Sciatic nerve (tissue), 2 donors: ENCODE results near the gene MBD1. TPM values are rescaled to one million over a fixed set of nuclear protein-coding genes. Genes with fewer than 3 reads are reported as not detected.
"Not testable (repeated sequence)": the region's sequence is repeated elsewhere in the genome, so short reads cannot be mapped to it uniquely, and the experiment has no call there.

Experiments
- ATAC-seq: fragments of 200-7000 bp; cut with Tn5 transposase; one replicate; pipeline ENCODE4 v1.9.1; 2020; ENCODE audit warnings: mild to moderate bottlenecking, moderate library complexity
- DNase-seq: peaks from one replicate; pipeline ENCODE4 v3.0.0-alpha.2; 2020; ENCODE audit warnings: low spot score
- intact Hi-C: fragments of 100-400 bp; cut with DNase I; formaldehyde crosslinking; loops from one replicate; pipeline ENCODE4 v1.14.2; 2022
- total RNA-seq: library from RNA; stranded (reverse); fragmentation: NEBNext Ultra II Directional; extraction: Animal tissue kit (Norgen Biotek cat#: 25700); gene quantifications from one replicate; pipeline ENCODE4 v1.2.1, GENCODE V29; 2021
- donor health status: DM: no; HTN: no; CAD: no.
- donor health status: DM: no; HTN: no; CAD: no.

The MBD1 gene
- total RNA-seq, 1 donor from 2014 or later, result 63.9 TPM

GRCh38 chr18:50276452-50276851 is 4.9 kb downstream of the MBD1 start:
- no peak for ATAC-seq
- no peak for DNase-seq
- intact Hi-C loops, result no loop called here

DNA sequence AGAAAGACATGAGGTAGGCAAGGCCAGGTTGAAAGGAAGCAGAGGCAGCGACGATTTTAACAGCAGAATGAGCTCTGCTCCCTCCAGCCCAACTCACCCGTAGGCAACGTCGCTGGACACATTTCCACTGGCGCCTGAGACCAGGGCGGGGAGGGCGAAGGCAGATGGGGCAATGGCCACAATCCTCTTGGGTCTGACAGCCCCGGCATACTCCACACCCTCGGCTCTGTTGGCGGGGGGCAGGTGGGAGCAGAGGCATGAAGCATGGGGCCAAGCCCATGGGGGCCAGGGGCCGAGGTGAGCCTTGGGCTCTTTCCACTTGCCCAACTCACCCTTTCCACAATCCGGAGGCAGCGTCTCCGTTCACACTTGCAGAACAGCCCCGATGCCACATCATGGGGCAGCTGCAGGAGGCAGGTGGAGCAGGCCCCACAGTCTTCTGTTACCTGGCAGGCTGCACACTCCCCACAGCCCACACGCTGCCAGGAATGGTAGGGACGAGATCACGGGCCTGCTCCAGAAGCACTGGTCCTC is 5.8 kb downstream of the MBD1 start:
- DNase-seq (no peak), ATAC-seq (no peak)
- intact Hi-C loops, result no loop called here

DNA sequence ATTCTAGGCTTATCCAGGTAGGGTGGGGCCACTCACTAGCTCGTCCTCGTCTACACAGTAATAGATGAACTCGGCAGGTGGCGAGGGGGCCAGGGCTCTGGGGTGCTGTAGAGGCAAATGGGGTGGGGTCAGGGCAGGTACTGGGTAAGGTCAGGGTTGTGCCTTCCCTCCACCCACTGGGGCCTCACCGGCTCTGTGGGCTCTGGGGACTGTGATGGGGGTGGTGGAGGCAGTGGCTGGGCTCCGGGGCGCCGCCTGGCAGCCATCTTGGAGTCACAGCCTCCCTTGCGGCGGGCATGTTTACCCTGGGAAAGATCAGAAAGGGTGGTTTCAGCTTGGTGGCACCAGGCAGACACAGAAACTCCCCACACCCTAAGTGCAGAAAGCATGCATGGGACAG is 6.4 kb downstream of the MBD1 start:
- DNase-seq, result no peak
- intact Hi-C loops, result no loop called here
- ATAC-seq, result no peak

- ATAC-seq, result no peak
- DNase-seq, result no peak
- intact Hi-C loops, result no loop called here
These were observed 7.3 kb downstream of the MBD1 start for GRCh38 chr18:50274044-50274442.

DNA sequence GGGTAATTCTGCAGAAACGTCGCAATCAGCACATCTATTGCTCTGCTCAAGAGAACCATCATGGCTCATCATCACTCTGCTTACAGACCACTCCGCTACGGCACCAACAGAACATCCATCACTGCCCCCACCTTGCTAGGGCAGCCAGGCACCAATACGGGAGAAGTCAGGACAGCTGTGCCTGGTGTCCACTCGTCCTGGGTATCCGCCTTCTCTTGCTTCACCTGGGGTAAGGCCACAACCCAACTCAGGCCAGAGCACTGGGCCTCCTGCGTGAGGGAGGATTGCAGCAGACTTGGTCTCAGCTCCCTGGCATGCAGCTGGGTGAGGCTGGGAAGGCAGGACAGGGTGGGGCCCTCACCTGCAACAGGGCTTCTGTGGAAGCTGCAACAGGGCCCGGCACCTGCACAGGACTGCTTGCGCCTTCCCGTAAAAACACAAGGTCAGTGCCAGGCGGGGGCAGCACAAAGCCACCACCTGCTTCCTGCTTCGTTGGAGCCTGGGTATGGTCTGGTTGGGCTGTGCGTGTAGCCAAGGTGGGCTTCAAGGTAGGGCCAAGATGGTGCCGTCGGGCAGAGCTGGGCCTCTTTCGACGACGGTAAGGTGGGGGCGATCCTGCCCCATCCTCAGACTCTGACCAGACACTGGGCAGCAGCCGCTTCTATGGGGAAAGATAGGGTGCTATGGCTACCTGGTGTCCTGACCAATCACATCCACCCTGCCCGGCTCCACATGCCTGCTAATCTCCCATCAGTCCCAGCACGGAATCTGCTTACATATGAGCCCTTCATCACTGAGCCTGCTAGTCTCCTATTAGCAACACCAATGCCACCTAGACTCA is 7.9 kb downstream of the MBD1 start:
- intact Hi-C loops, result no loop called here
- no peak for ATAC-seq
- DNase-seq, result no peak

DNA sequence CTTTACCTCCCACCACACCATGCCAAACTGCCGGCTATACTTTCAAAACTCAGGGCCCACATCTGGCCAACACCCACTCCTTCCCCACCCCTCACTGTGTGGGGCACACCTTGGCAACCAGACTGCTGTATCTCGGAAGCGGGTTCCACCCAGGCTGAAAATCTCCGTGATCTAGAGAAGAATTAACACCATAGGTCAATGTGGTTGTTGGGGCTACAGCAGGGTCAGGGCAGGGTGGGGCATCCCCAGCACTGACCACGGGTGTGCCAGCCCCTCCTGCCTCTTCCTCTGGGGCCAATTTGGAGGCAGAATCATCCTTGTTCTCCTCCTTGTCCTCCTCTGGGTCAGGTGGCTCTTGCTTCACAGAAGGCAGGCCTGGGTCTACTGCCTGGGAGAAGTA is 8.8 kb downstream of the MBD1 start:
- DNase-seq, result no peak
- intact Hi-C loops, result no loop called here
- no peak for ATAC-seq

DNA sequence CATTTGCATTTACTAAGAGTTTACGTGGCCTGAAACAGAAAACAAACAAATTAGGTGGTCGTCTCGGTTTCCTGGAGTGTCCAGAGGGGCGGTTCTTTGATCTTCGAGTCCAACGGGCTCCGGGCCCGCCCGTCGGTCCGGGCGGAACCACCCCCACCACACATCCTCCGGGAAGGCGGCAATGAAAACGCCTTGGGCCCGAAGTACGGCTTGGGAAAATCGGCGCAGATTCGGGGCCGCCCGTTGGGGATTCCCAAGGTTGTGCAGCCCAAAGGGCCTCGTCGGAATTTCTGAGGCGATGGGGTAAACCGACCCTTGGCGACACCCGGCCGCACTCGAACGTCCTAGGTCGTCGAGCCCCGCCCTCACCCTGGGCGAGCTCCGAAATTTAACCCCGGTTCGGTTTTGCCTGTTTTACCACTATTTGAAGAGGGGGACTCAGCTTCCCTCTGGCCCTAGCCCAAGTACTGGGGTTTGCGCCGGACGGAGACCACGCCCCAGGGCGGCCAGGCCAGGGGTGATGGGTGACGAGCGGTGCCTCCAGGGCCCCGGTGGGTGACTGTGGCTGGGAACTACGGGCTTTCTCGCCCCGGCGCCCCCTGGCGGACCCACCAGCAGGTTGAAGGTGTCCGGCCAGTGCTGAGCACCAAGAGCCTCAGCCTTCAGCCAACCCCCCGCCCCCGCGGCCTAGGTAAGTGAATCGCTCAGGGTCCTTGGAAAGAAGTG is 13.1 kb downstream of the MBD1 start:
- ATAC-seq (peak; percentile 87), DNase-seq (peak; percentile 91)
- intact Hi-C loops, result no loop called here

DNA sequence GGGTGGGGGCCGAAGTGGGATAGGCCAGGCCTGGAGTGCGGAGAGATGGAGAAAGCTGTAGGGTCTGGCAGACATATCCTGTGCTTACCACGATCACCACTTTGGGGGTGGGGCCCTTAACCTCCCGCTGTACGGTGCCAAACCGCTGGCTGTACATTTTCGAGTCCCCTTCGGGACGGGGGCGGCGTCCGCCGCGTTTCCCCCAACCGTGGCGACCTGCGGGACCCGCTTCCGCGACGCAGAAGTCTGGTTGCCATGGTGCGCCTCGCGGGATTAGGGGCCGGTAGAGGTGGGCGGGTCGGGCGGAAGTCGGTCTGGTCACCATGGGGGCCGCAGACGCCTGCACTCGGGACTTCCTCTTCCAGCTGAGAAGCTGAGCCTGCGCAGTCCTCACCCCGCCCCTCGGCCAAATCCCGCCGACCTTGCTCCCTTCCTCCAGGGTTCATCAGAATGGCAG is 15.0 kb downstream of the MBD1 start, which contains the start of gene CFAP53:
CFAP53 (minus strand) TSS at position 248 of the 457 bp plus-strand sequence; CDS start at position 157, 91 bp downstream.
- ATAC-seq (peak; percentile 99), DNase-seq (peak; percentile 95)
- intact Hi-C loops, result no loop called here

- intact Hi-C loops, result no loop called here
- DNase-seq (no peak), ATAC-seq (no peak)
These were observed 18.3 kb downstream of the MBD1 start for GRCh38 chr18:50262977-50263376.

DNA sequence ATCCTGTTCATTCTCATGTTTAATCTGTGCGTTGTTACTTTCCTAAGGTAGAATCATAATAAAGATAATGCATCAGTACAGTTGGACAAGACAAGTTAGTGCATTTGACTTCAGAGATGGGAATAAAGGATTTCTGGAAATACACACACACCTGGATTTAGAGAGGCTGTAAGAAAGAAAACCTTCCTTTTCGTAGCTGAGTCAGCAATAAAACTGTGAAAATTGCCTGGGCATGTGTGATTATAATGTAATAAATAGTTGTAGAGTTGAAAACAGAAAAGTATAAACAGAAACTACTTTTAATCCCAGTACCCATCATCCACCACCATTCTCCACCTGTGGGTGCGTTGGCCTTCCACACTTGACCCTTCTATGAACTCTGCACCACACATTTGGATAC is 30.4 kb downstream of the MBD1 start:
- intact Hi-C loops, result no loop called here
- ATAC-seq, result no peak
- DNase-seq, result no peak

GRCh38 chr18:50249576-50249975 is 31.7 kb downstream of the MBD1 start:
- ATAC-seq (no peak), DNase-seq (no peak)
- intact Hi-C loops, result no loop called here

GRCh38 chr18:50247561-50247960 is 33.8 kb downstream of the MBD1 start:
- ATAC-seq (no peak), DNase-seq (no peak)
- intact Hi-C loops, result no loop called here

- ATAC-seq, intact Hi-C loops, DNase-seq: not testable (repeated sequence)
These were observed 39.6 kb downstream of the MBD1 start for GRCh38 chr18:50241768-50242167.

DNA sequence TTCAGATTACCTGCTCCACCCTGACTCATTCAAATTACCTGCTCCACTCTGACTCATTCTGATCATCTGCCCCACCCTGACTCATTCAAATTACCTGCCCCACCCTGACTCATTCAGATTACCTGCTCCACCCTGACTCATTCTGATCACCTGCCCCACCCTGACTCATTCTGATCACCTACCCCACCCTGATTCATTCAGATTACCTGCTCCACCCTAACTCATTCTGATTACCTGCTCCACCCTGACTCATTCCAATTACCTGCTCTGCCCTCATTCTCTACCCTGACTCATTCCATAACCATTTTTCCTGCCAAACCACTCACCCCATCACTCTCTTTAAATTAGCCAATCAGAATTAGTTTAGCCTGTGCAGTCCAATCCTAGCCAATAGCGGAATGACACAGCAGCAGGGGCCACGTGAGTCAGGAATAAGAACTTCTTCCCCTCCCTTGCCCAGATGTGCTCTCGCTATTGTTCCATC is 41.2 kb downstream of the MBD1 start:
- no peak for DNase-seq
- intact Hi-C loops, result no loop called here
- no peak for ATAC-seq

DNA sequence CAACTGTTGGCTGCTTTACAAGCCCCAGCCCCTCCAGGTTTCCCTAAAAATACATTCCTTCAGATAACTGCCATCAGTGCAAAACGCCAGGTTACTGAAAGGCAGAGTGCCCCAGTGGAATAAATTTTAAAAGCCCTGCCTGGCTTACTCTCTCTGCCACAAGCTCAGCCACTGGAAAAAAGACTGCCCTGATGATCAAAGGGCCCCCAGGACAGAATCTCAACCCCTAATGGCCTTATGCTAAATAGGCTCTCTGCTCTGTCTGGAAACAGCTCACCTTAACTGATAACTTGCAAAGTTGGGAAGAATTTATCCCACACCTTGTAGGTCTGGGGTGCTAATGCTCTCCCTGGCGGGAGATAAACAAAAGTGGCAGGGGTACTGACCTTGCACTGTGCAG is 48.9 kb downstream of the MBD1 start:
- ATAC-seq, result no peak
- intact Hi-C loops, result loop anchor here (5.0 kb wide), 1 partner anchor 1150 kb away; no protein-coding TSS in a partner anchor
- DNase-seq, result no peak

GRCh38 chr18:50231621-50232020 is 49.7 kb downstream of the MBD1 start:
- no peak for ATAC-seq
- intact Hi-C loops, result loop anchor here (5.0 kb wide), 1 partner anchor 1149 kb away; no protein-coding TSS in a partner anchor
- DNase-seq, result no peak

DNA sequence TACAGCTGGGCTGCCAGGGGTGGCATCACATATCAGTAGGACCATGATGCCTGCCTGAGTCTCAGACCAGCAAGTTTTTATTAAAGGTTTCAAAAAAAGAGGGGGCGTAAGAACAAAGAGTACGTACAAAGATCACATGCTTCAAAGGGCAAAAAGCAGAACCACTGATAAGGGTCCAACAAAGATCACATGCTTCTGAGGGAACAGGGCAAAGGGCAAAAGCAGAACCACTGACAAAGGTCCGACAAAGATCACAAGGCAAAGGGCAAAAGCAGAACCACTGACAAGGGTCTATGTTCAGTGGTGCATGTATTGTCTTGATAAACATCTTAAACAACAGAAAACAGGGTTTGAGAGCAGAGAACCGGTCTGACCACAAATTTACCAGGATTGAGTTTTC is 61.1 kb downstream of the MBD1 start:
- ATAC-seq, DNase-seq, intact Hi-C loops: not testable (repeated sequence)
